CD4-positive, alpha-beta memory T cell (primary cell): ENCODE results near the gene NEU4. TPM values are rescaled to one million over a fixed set of nuclear protein-coding genes. Genes with fewer than 3 reads are reported as not detected.

Experiments
- CTCF ChIA-PET: fragments of 350-600 bp; sonication (Branson Sonifier 250); formaldehyde crosslinking; loops from one replicate; lab custom pipeline; 2021; ENCODE audit warnings: inconsistent platforms; ENCODE audit not compliant: partially characterized antibody; lab: Charles Lee
- POLR2A ChIA-PET: fragments of 350-600 bp; sonication (Branson Sonifier 250); formaldehyde crosslinking; loops from one replicate; lab custom pipeline; 2021; ENCODE audit not compliant: partially characterized antibody; lab: Charles Lee
- DNase-seq, 5 donors: peaks; one replicate each; pipeline versions ENCODE4 v3.0.0 to v3.0.0-alpha.2; 2020 to 2022; ENCODE audit warnings: mixed read lengths in 1 of 5
- H3K27ac ChIP-seq: one replicate; pipeline ENCODE4 v1.7.0; 2013; ENCODE audit warnings: low read depth, low read length
- H3K27me3 ChIP-seq: 2 replicates; pipeline ENCODE4 v1.7.0; 2013; ENCODE audit warnings: mild to moderate bottlenecking, low read length, moderate library complexity; ENCODE audit not compliant: insufficient read depth
- H3K36me3 ChIP-seq: 2 replicates; pipeline ENCODE4 v1.7.0; 2013; ENCODE audit warnings: mild to moderate bottlenecking, low read length, moderate library complexity; ENCODE audit not compliant: insufficient read depth
- H3K4me1 ChIP-seq: 2 replicates; pipeline ENCODE4 v1.7.0; 2013; ENCODE audit warnings: mild to moderate bottlenecking, low read length, moderate library complexity; ENCODE audit not compliant: insufficient read depth
- H3K4me3 ChIP-seq, 2 donors: one replicate each; pipeline ENCODE4 v1.7.0; 2013; ENCODE audit warnings: low read length in 2 of 2, mild to moderate bottlenecking in 1 of 2
- H3K9me3 ChIP-seq, 2 donors: one replicate each; pipeline ENCODE4 v1.7.0; 2013; ENCODE audit warnings: low read length in 2 of 2, control low read depth in 1 of 2; ENCODE audit not compliant: control insufficient read depth in 1 of 2
- H3K27ac Mint-ChIP-seq, 7 donors: one replicate each; pipeline ENCODE4 v1.8.0; 2020 to 2021; ENCODE audit warnings: mixed read lengths in 7 of 7, mild to moderate bottlenecking in 6 of 7, inconsistent platforms in 3 of 7, moderate library complexity in 3 of 7
- H3K27me3 Mint-ChIP-seq, 2 donors: one replicate each; pipeline ENCODE4 v1.8.0; 2020 to 2021; ENCODE audit warnings: mixed read lengths in 2 of 2
- H3K36me3 Mint-ChIP-seq, 2 donors: one replicate each; pipeline ENCODE4 v1.8.0; 2020 to 2021; ENCODE audit warnings: mixed read lengths in 2 of 2, inconsistent platforms in 1 of 2, mild to moderate bottlenecking in 1 of 2
- H3K4me1 Mint-ChIP-seq, 4 donors: one replicate each; pipeline ENCODE4 v1.8.0; 2020 to 2021; ENCODE audit warnings: mixed read lengths in 4 of 4, mild to moderate bottlenecking in 1 of 4
- H3K4me3 Mint-ChIP-seq, 8 donors: one replicate each; pipeline ENCODE4 v1.8.0; 2020 to 2021; ENCODE audit warnings: mixed read lengths in 8 of 8, mild to moderate bottlenecking in 7 of 8, moderate library complexity in 6 of 8, inconsistent platforms in 3 of 8
- H3K9me3 Mint-ChIP-seq, 8 donors: one replicate each; pipeline ENCODE4 v1.8.0; 2020 to 2021; ENCODE audit warnings: mixed read lengths in 8 of 8, mild to moderate bottlenecking in 5 of 8, inconsistent platforms in 3 of 8, moderate library complexity in 1 of 8
- intact Hi-C: fragments of 100-400 bp; cut with micrococcal nuclease; formaldehyde crosslinking; loops from one replicate; pipeline ENCODE4 v1.15.1; 2023
- polyA plus RNA-seq, 2 donors: library from polyadenylated mRNA; unstranded; fragments of 300-500 nt; fragmentation: Illumina TruSeq; gene quantifications; one replicate each; pipeline ENCODE4 v1.2.3, GENCODE V29; 2021
- total RNA-seq, 2 experiments: library from RNA; stranded (reverse); gene quantifications; one replicate each; pipeline ENCODE4 v1.2.3, GENCODE V29; 2021

The NEU4 gene
- total and polyA plus RNA-seq, 4 experiments from 2014 or later = 0.14 to 1.3 TPM; not detected in 2

DNA sequence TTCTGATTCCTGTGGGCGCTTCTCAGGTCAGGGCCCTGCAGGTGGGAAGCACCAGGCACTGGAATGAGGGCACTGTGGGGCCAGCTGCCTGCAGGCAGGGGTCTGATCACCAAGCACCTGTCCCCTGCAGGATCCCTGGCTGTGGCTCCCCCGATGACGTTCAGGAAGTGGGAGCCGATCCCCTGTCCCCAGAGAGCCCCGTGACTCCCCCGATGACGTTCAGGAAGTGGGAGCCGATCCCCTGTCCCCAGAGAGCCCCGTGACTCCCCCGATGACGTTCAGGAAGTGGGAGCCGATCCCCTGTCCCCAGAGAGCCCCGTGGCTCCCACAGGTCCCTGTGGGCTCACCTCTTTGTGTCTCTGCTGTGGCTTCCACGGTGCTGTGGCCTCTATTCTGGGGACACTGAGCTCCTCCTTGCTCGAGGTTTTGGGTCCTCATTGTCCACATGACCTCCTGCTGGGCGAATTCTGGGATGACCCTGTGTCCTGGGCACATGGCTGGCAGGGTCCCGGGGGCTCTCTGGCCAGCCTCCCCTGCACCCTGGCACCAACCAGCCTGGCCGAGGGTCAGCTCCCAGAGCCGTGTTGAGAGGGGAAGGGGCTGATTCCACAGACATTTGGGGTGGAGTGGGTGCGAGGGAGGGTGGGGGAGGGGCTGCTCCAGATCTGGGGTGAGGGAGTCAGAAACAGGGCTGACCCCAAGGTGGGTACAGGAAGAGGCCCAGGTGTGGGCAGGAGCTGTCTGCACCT, 4.8 kb downstream of the NEU4 start:
- Mint-ChIP-seq H3K4me3 (no peak overlapping the region), H3K9me3 (no peaks in the 10 kb centered on the region), H3K27ac (peak overlapping the region in 4 of 7 donors; percentile 16 to 75 (median 67)), H3K36me3 (no peaks in the 10 kb centered on the region), H3K4me1 (peaks cover 0 to 7% (median 6%) of the 10 kb centered on the region in 4 donors), H3K27me3 (no peaks in the 10 kb centered on the region)
- Histone ChIP-seq H3K4me1 (peaks cover 9% of the 10 kb centered on the region), H3K27ac (no peak overlapping the region), H3K27me3 (no peaks in the 10 kb centered on the region), H3K4me3 (no peak overlapping the region), H3K9me3 (no peaks in the 10 kb centered on the region), H3K36me3 (no peaks in the 10 kb centered on the region)
- CTCF ChIA-PET = no interaction called here
- intact Hi-C loops = no loop called here
- peak; percentile 17 to 77 (median 47) for DNase-seq
- POLR2A ChIA-PET = no interaction called here

DNA sequence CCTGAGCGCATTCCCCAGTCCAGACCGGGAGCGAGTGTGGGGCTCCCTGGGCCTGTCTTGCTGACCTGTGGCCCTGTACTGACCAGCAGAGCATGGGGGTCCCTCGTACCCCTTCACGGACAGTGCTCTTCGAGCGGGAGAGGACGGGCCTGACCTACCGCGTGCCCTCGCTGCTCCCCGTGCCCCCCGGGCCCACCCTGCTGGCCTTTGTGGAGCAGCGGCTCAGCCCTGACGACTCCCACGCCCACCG, 5.3 kb downstream of the NEU4 start:
- Histone ChIP-seq H3K27me3 (no peaks in the 10 kb centered on the region), H3K4me1 (peaks cover 9% of the 10 kb centered on the region), H3K9me3 (no peaks in the 10 kb centered on the region), H3K27ac (no peak overlapping the region), H3K36me3 (no peaks in the 10 kb centered on the region), H3K4me3 (no peak overlapping the region)
- Mint-ChIP-seq H3K27me3 (no peaks in the 10 kb centered on the region), H3K9me3 (no peaks in the 10 kb centered on the region), H3K4me1 (peaks cover 0 to 7% (median 6%) of the 10 kb centered on the region in 4 donors), H3K4me3 (no peak overlapping the region), H3K36me3 (no peaks in the 10 kb centered on the region), H3K27ac (no peak overlapping the region)
- CTCF ChIA-PET = no interaction called here
- intact Hi-C loops = no loop called here
- POLR2A ChIA-PET = no interaction called here
- DNase-seq = no peak

- no peak overlapping the region for H3K4me3 ChIP-seq
- Mint-ChIP-seq H3K4me1 (peaks cover 0 to 7% (median 6%) of the 10 kb centered on the region in 4 donors), H3K4me3 (no peak overlapping the region), H3K36me3 (no peaks in the 10 kb centered on the region), H3K27ac (peak overlapping the region in 3 of 7 donors; percentile 19 to 57 (median 36)), H3K27me3 (no peaks in the 10 kb centered on the region), H3K9me3 (no peaks in the 10 kb centered on the region)
- intact Hi-C loops = no loop called here
- ChIA-PET POLR2A (no interaction called here), CTCF (no interaction called here)
- H3K27ac ChIP-seq = no peak overlapping the region
- H3K36me3 ChIP-seq = no peaks in the 10 kb centered on the region
- no peaks in the 10 kb centered on the region for H3K27me3 ChIP-seq
- peaks cover 9% of the 10 kb centered on the region for H3K4me1 ChIP-seq
- no peak for DNase-seq
- no peaks in the 10 kb centered on the region for H3K9me3 ChIP-seq
Measured at GRCh38 chr2:241814643-241815476, 5.9 kb downstream of the NEU4 start.

- Mint-ChIP-seq H3K4me3 (no peak overlapping the region), H3K27ac (peak overlapping the region in 3 of 7 donors; percentile 19 to 57 (median 36)), H3K36me3 (no peaks in the 10 kb centered on the region), H3K27me3 (no peaks in the 10 kb centered on the region), H3K9me3 (no peaks in the 10 kb centered on the region), H3K4me1 (peaks cover 0 to 7% (median 6%) of the 10 kb centered on the region in 4 donors)
- Histone ChIP-seq H3K36me3 (no peaks in the 10 kb centered on the region), H3K27me3 (no peaks in the 10 kb centered on the region), H3K4me3 (no peak overlapping the region), H3K9me3 (no peaks in the 10 kb centered on the region), H3K27ac (no peak overlapping the region), H3K4me1 (peaks cover 9% of the 10 kb centered on the region)
- POLR2A ChIA-PET = no interaction called here
- CTCF ChIA-PET = no interaction called here
- intact Hi-C loops = no loop called here
- no peak for DNase-seq
Measured at GRCh38 chr2:241815477-241816430, 6.8 kb downstream of the NEU4 start.

- Histone ChIP-seq H3K27ac (no peak overlapping the region), H3K9me3 (no peaks in the 10 kb centered on the region), H3K36me3 (no peaks in the 10 kb centered on the region), H3K27me3 (no peaks in the 10 kb centered on the region), H3K4me1 (peaks cover 14% of the 10 kb centered on the region), H3K4me3 (no peak overlapping the region)
- Mint-ChIP-seq H3K27me3 (no peaks in the 10 kb centered on the region), H3K4me1 (peaks cover 4 to 12% (median 8%) of the 10 kb centered on the region in 4 donors), H3K27ac (peak overlapping the region in 1 of 7 donors; percentile 60), H3K9me3 (peaks cover 0 to 2% (median 0%) of the 10 kb centered on the region in 8 donors), H3K4me3 (no peak overlapping the region), H3K36me3 (no peaks in the 10 kb centered on the region)
- ChIA-PET CTCF (no interaction called here), POLR2A (no interaction called here)
- DNase-seq = no peak
- intact Hi-C loops = no loop called here
Measured at GRCh38 chr2:241816431-241817121, 7.6 kb downstream of the NEU4 start.

- DNase-seq = no peak
- ChIA-PET POLR2A (no interaction called here), CTCF (no interaction called here)
- Mint-ChIP-seq H3K27me3 (no peaks in the 10 kb centered on the region), H3K27ac (peak overlapping the region in 6 of 7 donors; percentile 7 to 75 (median 50)), H3K4me3 (peak overlapping the region in 5 of 8 donors; percentile 26 to 78 (median 46)), H3K36me3 (no peaks in the 10 kb centered on the region), H3K4me1 (peaks cover 4 to 16% (median 11%) of the 10 kb centered on the region in 4 donors), H3K9me3 (peaks cover 0 to 2% (median 0%) of the 10 kb centered on the region in 8 donors)
- Histone ChIP-seq H3K4me1 (peaks cover 15% of the 10 kb centered on the region), H3K27ac (no peak overlapping the region), H3K4me3 (no peak overlapping the region), H3K27me3 (no peaks in the 10 kb centered on the region), H3K9me3 (no peaks in the 10 kb centered on the region), H3K36me3 (no peaks in the 10 kb centered on the region)
- intact Hi-C loops = no loop called here
Measured at GRCh38 chr2:241817126-241817820, 8.3 kb downstream of the NEU4 start.
